ACC112 (cell line): ENCODE data around the gene AATK.

ENCODE experiments used
- H2AFZ ChIP-seq: fragments of 200-600 bp; sonication (generic); one replicate; pipeline ENCODE4 v1.6.0; 2017; ENCODE audit warnings: antibody characterized with exemption, low read length; ENCODE audit not compliant: unreplicated experiment
- H3K27ac ChIP-seq: fragments of 200-600 bp; sonication (generic); 2 replicates; pipeline ENCODE4 v1.5.1; 2014; ENCODE audit warnings: low read depth, mild to moderate bottlenecking, antibody characterized with exemption, low read length, moderate library complexity
- H3K27me3 ChIP-seq: fragments of 200-600 bp; sonication (generic); 2 replicates; pipeline ENCODE4 v1.6.1; 2014; ENCODE audit warnings: mild to moderate bottlenecking, antibody characterized with exemption, low read length, moderate library complexity, mixed read lengths; ENCODE audit not compliant: insufficient read depth
- H3K36me3 ChIP-seq: fragments of 200-600 bp; sonication (generic); 2 replicates; pipeline ENCODE4 v1.6.1; 2016; ENCODE audit warnings: mild to moderate bottlenecking, antibody characterized with exemption, low read length, moderate library complexity, mixed read lengths; ENCODE audit not compliant: insufficient read depth
- H3K4me1 ChIP-seq: fragments of 200-600 bp; sonication (generic); one replicate; pipeline ENCODE4 v1.6.1; 2016; ENCODE audit warnings: low read length, mixed read lengths; ENCODE audit not compliant: insufficient read depth, unreplicated experiment, control insufficient read depth
- H3K4me3 ChIP-seq: fragments of 200-600 bp; sonication (generic); 2 replicates; pipeline ENCODE4 v1.5.1; 2014; ENCODE audit warnings: mild to moderate bottlenecking, low read depth, low read length
- H3K79me2 ChIP-seq: fragments of 200-600 bp; sonication (generic); one replicate; pipeline ENCODE4 v1.6.0; 2016; ENCODE audit warnings: low read length; ENCODE audit not compliant: control insufficient read depth, unreplicated experiment, insufficient read depth

The AATK gene

GRCh38 chr17:81203136-81203535 is 37.1 kb upstream of the AATK start:
- no peaks in the 10 kb centered on the region for H3K36me3 ChIP-seq
- no peak overlapping the region for H3K4me3 ChIP-seq
- no peak overlapping the region for H2AFZ ChIP-seq
- H3K79me2 ChIP-seq: no peaks in the 10 kb centered on the region
- H3K4me1 ChIP-seq: no peaks in the 10 kb centered on the region
- no peaks in the 10 kb centered on the region for H3K27me3 ChIP-seq
- H3K27ac ChIP-seq: no peak overlapping the region

DNA sequence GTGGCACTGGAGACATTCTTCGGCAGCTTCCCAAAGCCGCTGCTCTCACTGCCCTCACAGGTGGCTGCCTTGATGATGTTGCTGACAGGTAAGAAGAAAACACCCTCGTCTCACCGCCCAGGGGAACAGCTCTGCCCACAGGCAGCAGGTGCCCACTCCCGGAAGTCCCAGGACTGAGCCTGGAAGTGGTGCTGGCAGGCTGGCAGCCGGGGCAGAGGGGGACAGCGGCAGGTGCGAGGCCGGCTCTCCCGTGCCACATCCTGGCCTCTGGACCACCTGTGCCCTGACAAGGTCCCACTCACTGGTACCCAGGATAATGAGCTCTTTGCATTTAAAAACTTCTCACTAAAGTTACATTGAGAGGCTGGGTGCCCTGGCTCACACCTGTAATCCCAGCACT is 36.3 kb upstream of the AATK start:
- no peaks in the 10 kb centered on the region for H3K27me3 ChIP-seq

DNA sequence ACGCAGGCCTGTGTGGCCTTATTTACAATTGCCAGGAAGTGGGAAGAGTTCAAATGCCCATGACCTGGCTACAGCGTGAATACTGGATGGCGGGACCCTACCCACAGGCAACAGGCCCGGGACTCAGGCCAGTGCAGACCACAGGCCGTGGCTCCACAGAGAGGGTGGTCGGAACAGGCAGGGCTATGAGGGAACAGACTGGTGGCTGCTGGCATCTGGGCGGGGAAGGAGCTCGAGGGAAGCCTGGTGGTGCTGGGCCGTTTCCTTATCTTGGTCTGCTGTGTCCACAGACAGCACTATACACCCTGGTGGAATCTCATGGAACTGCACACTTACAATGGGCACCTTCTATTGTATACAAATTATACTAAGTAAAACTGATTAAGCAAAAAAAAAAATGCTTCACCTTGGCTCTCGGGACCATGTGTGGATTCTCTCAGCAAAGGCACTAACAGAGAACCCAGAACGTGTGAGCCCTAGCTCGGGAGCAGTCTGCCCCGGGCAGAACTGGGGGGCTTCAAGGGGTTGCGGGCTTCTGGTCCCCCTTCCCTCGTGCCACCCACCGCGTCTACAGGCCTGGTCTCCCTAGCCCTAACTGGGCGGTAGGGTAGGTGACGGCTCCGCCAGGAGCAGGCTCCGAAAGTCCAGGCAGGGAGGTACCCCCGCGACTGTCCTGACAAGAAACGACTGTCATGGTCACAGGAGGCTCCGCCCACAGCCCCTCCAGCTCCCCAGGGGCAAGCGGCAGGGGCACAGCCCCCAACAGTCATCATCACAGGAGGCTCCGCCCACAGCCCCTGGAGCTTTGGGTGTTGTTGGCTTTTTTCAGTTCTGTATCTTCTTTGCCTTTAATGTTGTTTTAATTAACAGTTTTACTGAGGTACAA is 34.9 kb upstream of the AATK start:
- Histone ChIP-seq H3K27me3 (no peaks in the 10 kb centered on the region), H3K4me1 (no peaks in the 10 kb centered on the region), H3K27ac (no peak overlapping the region), H2AFZ (no peak overlapping the region), H3K36me3 (no peaks in the 10 kb centered on the region), H3K4me3 (no peak overlapping the region), H3K79me2 (no peaks in the 10 kb centered on the region)

More for the DNA sequence above, 36.3 kb upstream of the AATK start:
- Histone ChIP-seq H3K79me2 (no peaks in the 10 kb centered on the region), H3K27ac (no peak overlapping the region), H2AFZ (no peak overlapping the region), H3K36me3 (no peaks in the 10 kb centered on the region), H3K4me3 (no peak overlapping the region), H3K4me1 (no peaks in the 10 kb centered on the region)

DNA sequence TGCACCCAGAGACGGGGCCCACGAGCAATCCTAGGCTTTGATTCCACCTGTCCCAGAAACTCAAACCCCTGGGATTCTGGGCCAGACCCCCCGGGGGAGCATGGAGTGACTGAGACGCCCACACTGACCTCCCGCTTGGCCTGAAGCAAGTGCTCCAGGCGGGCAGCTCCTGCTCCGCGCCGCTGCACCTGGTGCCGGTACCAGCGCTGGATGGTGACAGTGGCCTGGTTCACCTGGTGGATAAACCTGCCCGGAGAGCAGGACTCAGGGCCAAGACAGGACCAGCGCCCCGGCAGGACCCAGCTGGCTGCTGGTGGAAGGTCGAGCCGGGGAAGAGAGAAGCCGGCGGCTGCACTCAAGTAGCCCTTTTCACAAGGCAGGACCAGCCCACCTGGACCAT is 34.2 kb upstream of the AATK start:
- Histone ChIP-seq H3K4me1 (no peaks in the 10 kb centered on the region), H2AFZ (no peak overlapping the region), H3K4me3 (no peak overlapping the region), H3K79me2 (no peaks in the 10 kb centered on the region), H3K36me3 (no peaks in the 10 kb centered on the region), H3K27ac (no peak overlapping the region), H3K27me3 (no peaks in the 10 kb centered on the region)

DNA sequence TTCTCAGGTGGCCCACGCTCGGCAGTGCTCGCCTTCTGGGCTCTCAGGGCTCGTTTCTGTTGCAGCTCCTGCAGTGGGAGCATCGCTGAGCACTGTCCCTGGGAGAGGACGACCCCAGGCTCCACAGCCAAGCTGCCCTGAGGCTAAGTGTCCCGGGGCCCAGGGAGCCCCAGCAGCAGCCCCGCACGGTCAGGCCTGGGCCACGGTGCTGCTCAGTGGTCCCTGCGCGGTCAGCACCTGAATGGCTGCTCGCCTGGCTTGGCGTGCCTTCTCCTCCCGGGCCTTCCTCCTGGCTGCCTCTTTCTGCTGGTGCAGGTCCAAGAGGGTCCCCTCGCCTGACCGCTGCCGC is 33.4 kb upstream of the AATK start:
- Histone ChIP-seq H3K79me2 (no peaks in the 10 kb centered on the region), H3K27ac (no peak overlapping the region), H3K27me3 (no peaks in the 10 kb centered on the region), H3K4me1 (no peaks in the 10 kb centered on the region), H3K4me3 (no peak overlapping the region), H2AFZ (no peak overlapping the region), H3K36me3 (no peaks in the 10 kb centered on the region)

- Histone ChIP-seq H3K36me3 (no peaks in the 10 kb centered on the region), H2AFZ (no peak overlapping the region), H3K27ac (no peak overlapping the region), H3K79me2 (no peaks in the 10 kb centered on the region), H3K4me3 (no peak overlapping the region), H3K27me3 (no peaks in the 10 kb centered on the region), H3K4me1 (no peaks in the 10 kb centered on the region)
These were observed 32.9 kb upstream of the AATK start for GRCh38 chr17:81198826-81199481.

DNA sequence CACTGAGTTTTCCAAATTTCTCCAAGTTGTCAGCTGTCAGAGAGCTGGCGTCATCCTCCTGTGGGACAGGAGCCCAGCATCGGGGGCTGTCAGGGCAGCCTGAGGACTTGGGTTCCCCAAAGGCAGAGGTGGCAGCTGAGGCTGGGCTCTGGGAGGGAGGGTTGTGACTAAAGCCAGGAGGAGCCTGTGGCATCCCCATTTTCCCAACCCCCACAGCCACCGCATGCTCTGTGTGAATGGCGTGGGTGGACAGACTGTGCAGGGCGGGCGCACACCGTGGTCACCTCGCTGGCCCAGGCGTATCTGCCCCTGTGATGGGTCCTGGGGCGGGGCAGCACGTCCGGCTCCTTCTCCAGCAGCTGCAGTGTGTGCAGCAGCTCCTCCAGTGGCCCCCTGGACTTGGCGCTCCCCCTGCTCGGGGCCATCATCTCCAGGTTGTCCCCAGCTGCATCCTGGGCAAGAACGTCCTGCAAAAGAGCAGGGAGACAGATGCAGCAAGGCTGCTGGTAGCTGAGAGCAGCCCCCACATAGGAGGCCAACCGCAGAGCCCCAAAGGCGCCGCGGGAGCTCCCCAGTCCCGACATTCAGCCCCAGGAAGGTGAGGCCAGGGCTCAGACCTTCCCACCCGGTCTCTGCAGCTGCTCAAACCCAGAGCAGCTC is 31.9 kb upstream of the AATK start:
- Histone ChIP-seq H2AFZ (no peak overlapping the region), H3K79me2 (no peaks in the 10 kb centered on the region), H3K4me1 (no peaks in the 10 kb centered on the region), H3K27me3 (no peaks in the 10 kb centered on the region), H3K27ac (no peak overlapping the region), H3K36me3 (no peaks in the 10 kb centered on the region), H3K4me3 (no peak overlapping the region)

GRCh38 chr17:81197409-81197795 is 31.4 kb upstream of the AATK start:
- Histone ChIP-seq H3K4me1 (no peaks in the 10 kb centered on the region), H2AFZ (no peak overlapping the region), H3K36me3 (no peaks in the 10 kb centered on the region), H3K27ac (no peak overlapping the region), H3K4me3 (no peak overlapping the region), H3K79me2 (no peaks in the 10 kb centered on the region), H3K27me3 (no peaks in the 10 kb centered on the region)

DNA sequence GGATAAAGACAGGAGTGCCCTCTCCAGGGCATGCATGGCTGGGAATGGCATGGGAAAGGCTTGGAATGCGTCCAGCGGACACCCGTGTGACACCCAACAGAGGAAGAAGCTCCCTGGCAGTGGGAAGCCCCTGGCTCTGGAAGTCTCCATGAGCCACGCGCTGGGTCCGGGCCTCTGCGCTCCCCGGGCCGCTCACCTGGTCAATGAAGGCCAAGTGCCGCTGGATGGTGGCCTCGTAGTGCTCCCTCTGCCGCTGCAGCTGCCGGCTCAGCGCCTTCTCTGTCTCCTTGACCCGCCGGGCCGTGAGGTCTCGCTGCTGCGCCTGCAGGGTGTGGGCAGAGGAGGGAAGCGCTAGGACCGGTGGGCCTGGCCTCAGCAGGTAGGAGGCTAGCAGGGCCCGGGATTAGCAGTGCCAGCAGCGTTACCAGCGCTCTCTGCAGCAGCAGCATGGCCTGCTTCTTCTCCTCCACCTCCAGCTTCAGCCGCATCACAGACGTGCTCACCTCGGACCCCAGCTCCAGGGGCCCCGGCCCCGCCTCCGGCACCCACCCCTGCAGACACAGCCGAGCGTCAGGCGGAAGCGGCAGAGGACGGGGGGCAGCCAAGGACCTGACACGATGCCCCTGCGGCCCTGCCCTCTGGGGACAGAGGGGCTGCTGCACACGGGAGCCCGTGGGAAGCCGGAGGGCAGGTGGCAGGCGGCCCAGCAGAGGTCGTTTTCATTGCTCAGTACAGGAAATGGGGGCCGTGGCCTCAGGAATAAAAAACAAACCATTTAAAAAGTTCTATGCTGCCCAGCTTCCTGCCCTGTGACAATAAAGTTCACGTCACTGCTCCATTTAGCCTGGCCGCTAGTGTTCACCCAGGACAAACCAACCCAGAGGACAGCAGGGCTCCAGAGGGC is 30.7 kb upstream of the AATK start:
- Histone ChIP-seq H3K27me3 (no peaks in the 10 kb centered on the region), H3K36me3 (no peaks in the 10 kb centered on the region), H2AFZ (no peak overlapping the region), H3K79me2 (no peaks in the 10 kb centered on the region), H3K4me3 (no peak overlapping the region), H3K4me1 (no peaks in the 10 kb centered on the region), H3K27ac (no peak overlapping the region)

DNA sequence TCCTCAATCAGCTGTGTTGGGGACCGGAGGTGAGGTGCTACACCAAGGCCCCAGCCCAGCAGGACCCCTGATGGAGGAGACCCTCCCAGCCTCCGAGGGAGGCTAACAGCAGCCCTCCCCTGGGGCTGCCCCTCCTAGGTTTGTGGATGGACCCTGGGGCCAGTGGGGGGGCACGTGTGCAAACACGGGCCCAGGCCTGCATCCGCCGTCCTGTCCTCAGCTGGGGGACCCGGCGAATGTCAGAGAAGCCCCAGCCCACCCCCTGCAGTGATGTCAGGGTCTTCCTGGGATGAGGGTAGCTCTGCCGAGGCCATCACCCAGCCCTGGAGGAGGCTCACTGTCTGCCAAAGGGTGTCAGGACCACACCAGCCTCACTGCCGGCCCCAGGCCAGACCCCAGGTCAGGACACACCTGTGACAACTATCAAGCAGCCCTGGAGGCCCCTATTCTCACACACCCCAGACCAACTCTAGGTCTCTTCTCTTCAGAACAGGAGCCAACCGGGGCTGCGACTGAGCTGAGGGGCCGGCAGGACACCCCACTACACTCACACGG is 30.0 kb upstream of the AATK start:
- no peaks in the 10 kb centered on the region for H3K27me3 ChIP-seq
- no peaks in the 10 kb centered on the region for H3K36me3 ChIP-seq
- H3K27ac ChIP-seq: no peak overlapping the region
- H3K79me2 ChIP-seq: no peaks in the 10 kb centered on the region
- H3K4me3 ChIP-seq: no peak overlapping the region
- H3K4me1 ChIP-seq: no peaks in the 10 kb centered on the region
- no peak overlapping the region for H2AFZ ChIP-seq
